ENCODE results near the gene ROS1. TPM values are rescaled to one million over a fixed set of nuclear protein-coding genes. Genes with fewer than 3 reads are reported as not detected.
"Not testable (repeated sequence)": the region's sequence is repeated elsewhere in the genome, so short reads cannot be mapped to it uniquely, and the experiment has no call there.

Gene ROS1
- under 1 TPM in 2 of 3 donors, not detected in 1; 0.03 TPM for total RNA-seq

GRCh38 chr6:117425431-117426153 is at the start of gene ROS1:
ROS1 (minus strand) TSS chr6:117425942; CDS start chr6:117425656, 286 bp downstream.
- DNase-seq (no peak), ATAC-seq (no peak)
- Mint-ChIP-seq H3K4me1 (ENCODE audit: low read depth) (no peaks in the 10 kb centered on the region), H3K36me3 (ENCODE audit: insufficient read depth) (no peaks in the 10 kb centered on the region), H3K4me3 (no peak within 1 kb of the TSS), H3K27me3 (ENCODE audit: low read depth) (peaks cover 33% of the 10 kb centered on the region), H3K9me3 (no peaks in the 10 kb centered on the region)

DNA sequence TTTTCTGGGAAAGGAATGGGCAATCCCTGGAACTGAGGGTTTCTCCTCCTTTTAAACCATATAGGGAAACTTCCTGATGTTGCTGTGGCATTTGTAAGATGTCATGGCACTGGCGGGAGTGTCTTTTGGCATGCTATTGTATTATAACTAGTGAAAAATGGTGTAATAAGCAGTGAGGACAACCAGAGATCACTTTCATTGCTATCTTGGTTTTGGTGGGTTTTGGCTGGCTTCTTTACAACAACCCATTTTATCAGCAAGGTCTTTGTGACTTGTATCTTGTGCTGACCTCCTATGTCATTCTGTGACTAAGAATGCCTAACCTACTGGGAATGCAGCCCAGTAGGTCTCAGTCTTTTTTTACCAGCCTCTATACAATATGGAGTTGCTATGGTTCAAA is 47.7 kb upstream of the ROS1 start:
- ATAC-seq = no peak
- Mint-ChIP-seq H3K27me3 (ENCODE audit: low read depth) (peaks cover 24% of the 10 kb centered on the region), H3K4me3 (no peak overlapping the region), H3K36me3 (ENCODE audit: insufficient read depth) (no peaks in the 10 kb centered on the region), H3K9me3 (no peaks in the 10 kb centered on the region), H3K4me1 (ENCODE audit: low read depth) (peaks cover 5% of the 10 kb centered on the region)
- no peak for DNase-seq

- no peaks in the 10 kb centered on the region for H3K9me3 Mint-ChIP-seq
- H3K36me3 Mint-ChIP-seq (ENCODE audit: insufficient read depth) = no peaks in the 10 kb centered on the region
- peaks cover 5% of the 10 kb centered on the region for H3K4me1 Mint-ChIP-seq (ENCODE audit: low read depth)
- peaks cover 20% of the 10 kb centered on the region for H3K27me3 Mint-ChIP-seq (ENCODE audit: low read depth)
- ATAC-seq (no peak), DNase-seq (no peak)
- H3K4me3 Mint-ChIP-seq = no peak overlapping the region
Observed at GRCh38 chr6:117472667-117473066, 46.9 kb upstream of the ROS1 start.

DNA sequence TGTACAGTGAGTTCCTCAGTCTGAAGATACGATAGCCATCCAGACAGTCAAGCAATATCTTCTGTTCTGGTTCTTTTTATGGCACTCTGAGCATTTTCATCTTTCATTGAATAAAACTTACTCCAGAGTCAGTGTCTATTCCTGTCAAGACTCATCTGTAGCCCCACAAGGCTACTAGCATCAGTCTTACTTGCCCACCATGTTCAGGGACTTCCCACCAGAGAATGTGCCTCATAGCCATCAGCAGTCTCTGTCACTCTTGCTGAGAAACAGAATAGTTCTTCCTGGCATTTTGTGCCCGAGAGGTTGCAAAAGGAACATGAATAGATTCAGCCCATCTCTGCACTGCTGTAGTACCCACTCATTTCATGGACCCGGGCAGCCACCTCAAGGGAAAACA is 44.0 kb upstream of the ROS1 start:
- ATAC-seq = no peak
- peaks cover 25% of the 10 kb centered on the region for H3K27me3 Mint-ChIP-seq (ENCODE audit: low read depth)
- H3K4me3 Mint-ChIP-seq = no peak overlapping the region

GRCh38 chr6:117469356-117469755 is 43.6 kb upstream of the ROS1 start:
- Mint-ChIP-seq H3K4me1 (ENCODE audit: low read depth) (peaks cover 6% of the 10 kb centered on the region), H3K4me3 (no peak overlapping the region), H3K27me3 (ENCODE audit: low read depth) (peaks cover 24% of the 10 kb centered on the region), H3K36me3 (ENCODE audit: insufficient read depth) (no peaks in the 10 kb centered on the region), H3K9me3 (no peaks in the 10 kb centered on the region)
- DNase-seq = no peak
- ATAC-seq = no peak

More for the DNA sequence above, 44.0 kb upstream of the ROS1 start:
- Mint-ChIP-seq H3K9me3 (no peaks in the 10 kb centered on the region), H3K36me3 (ENCODE audit: insufficient read depth) (no peaks in the 10 kb centered on the region), H3K4me1 (ENCODE audit: low read depth) (peaks cover 5% of the 10 kb centered on the region)
- no peak for DNase-seq

DNA sequence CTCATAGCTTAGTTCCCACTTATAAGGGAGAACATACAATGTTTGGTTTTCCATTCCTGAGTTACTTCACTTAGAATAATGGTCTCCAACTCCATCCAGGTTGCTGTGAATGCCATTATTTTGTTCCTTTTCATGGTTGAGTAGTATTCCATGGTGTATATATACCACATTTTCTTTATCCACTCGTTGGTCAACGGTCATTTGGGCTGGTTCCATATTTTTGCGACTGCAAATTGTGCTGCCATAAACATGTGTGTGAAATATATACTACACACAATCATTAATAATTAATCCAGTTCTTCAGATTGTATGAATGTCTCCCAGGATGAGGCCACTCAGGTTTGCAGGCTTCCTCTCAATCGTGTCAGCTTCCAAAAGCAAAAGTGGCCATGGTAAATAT is 42.8 kb upstream of the ROS1 start:
- DNase-seq; H3K36me3 Mint-ChIP-seq (ENCODE audit: insufficient read depth); H3K9me3 Mint-ChIP-seq; ATAC-seq; H3K4me3 Mint-ChIP-seq: not testable (repeated sequence)
- peaks cover 20% of the 10 kb centered on the region for H3K27me3 Mint-ChIP-seq (ENCODE audit: low read depth)
- H3K4me1 Mint-ChIP-seq (ENCODE audit: low read depth) = peaks cover 13% of the 10 kb centered on the region

- ATAC-seq (no peak), DNase-seq (no peak)
- peaks cover 18% of the 10 kb centered on the region for H3K27me3 Mint-ChIP-seq (ENCODE audit: low read depth)
- H3K9me3 Mint-ChIP-seq = no peaks in the 10 kb centered on the region
- no peaks in the 10 kb centered on the region for H3K36me3 Mint-ChIP-seq (ENCODE audit: insufficient read depth)
- no peak overlapping the region for H3K4me3 Mint-ChIP-seq
- H3K4me1 Mint-ChIP-seq (ENCODE audit: low read depth) = peaks cover 15% of the 10 kb centered on the region
Observed at GRCh38 chr6:117467876-117468275, 42.1 kb upstream of the ROS1 start.

GRCh38 chr6:117465691-117466090 is 39.9 kb upstream of the ROS1 start:
- H3K4me3 Mint-ChIP-seq = no peak overlapping the region
- DNase-seq = no peak
- H3K4me1 Mint-ChIP-seq (ENCODE audit: low read depth) = peaks cover 15% of the 10 kb centered on the region
- no peaks in the 10 kb centered on the region for H3K36me3 Mint-ChIP-seq (ENCODE audit: insufficient read depth)
- H3K27me3 Mint-ChIP-seq (ENCODE audit: low read depth) = peaks cover 8% of the 10 kb centered on the region
- no peaks in the 10 kb centered on the region for H3K9me3 Mint-ChIP-seq
- ATAC-seq = no peak

GRCh38 chr6:117464700-117465099 is 39.0 kb upstream of the ROS1 start:
- Mint-ChIP-seq H3K4me3 (no peak overlapping the region), H3K36me3 (ENCODE audit: insufficient read depth) (no peaks in the 10 kb centered on the region), H3K4me1 (ENCODE audit: low read depth) (peaks cover 15% of the 10 kb centered on the region), H3K27me3 (ENCODE audit: low read depth) (peaks cover 8% of the 10 kb centered on the region), H3K9me3 (no peaks in the 10 kb centered on the region)
- ATAC-seq (no peak), DNase-seq (no peak)

GRCh38 chr6:117463762-117464665 is 38.3 kb upstream of the ROS1 start:
- peak; percentile 96 to 97 for ATAC-seq
- peaks cover 8% of the 10 kb centered on the region for H3K27me3 Mint-ChIP-seq (ENCODE audit: low read depth)
- no peak overlapping the region for H3K4me3 Mint-ChIP-seq
- peaks cover 11% of the 10 kb centered on the region for H3K4me1 Mint-ChIP-seq (ENCODE audit: low read depth)
- no peak for DNase-seq
- H3K9me3 Mint-ChIP-seq = no peaks in the 10 kb centered on the region
- H3K36me3 Mint-ChIP-seq (ENCODE audit: insufficient read depth) = no peaks in the 10 kb centered on the region

- H3K4me3 Mint-ChIP-seq = no peak overlapping the region
Observed at GRCh38 chr6:117459204-117459944, 33.6 kb upstream of the ROS1 start.

DNA sequence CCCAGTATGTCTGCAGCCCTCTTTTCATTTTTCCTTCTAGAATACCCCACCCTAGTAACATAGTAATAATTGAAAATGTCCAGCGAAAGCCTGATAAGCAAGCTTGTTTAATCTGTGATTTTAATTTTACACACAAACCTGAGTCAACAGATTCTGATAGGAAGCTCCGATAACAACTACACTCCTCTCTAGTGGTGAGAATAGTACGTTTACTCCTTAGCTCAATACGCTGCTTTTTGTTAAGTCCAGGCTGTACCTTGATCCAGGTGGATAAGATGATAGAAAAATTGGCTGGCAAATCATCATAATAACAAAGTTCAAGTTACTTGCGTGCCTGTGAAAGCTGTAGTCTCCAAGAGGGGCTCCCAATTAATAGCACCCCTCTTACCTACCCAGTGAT is 31.3 kb upstream of the ROS1 start:
- no peak overlapping the region for H3K4me3 Mint-ChIP-seq
- no peaks in the 10 kb centered on the region for H3K36me3 Mint-ChIP-seq (ENCODE audit: insufficient read depth)
- no peaks in the 10 kb centered on the region for H3K27me3 Mint-ChIP-seq (ENCODE audit: low read depth)
- DNase-seq (no peak), ATAC-seq (no peak)
- H3K9me3 Mint-ChIP-seq = no peaks in the 10 kb centered on the region
- no peaks in the 10 kb centered on the region for H3K4me1 Mint-ChIP-seq (ENCODE audit: low read depth)

More at GRCh38 chr6:117459204-117459944, 33.6 kb upstream of the ROS1 start:
- peaks cover 9% of the 10 kb centered on the region for H3K4me1 Mint-ChIP-seq (ENCODE audit: low read depth)
- no peak for DNase-seq
- H3K27me3 Mint-ChIP-seq (ENCODE audit: low read depth) = peaks cover 2% of the 10 kb centered on the region
- ATAC-seq = no peak
- H3K36me3 Mint-ChIP-seq (ENCODE audit: insufficient read depth) = no peaks in the 10 kb centered on the region
- no peaks in the 10 kb centered on the region for H3K9me3 Mint-ChIP-seq

DNA sequence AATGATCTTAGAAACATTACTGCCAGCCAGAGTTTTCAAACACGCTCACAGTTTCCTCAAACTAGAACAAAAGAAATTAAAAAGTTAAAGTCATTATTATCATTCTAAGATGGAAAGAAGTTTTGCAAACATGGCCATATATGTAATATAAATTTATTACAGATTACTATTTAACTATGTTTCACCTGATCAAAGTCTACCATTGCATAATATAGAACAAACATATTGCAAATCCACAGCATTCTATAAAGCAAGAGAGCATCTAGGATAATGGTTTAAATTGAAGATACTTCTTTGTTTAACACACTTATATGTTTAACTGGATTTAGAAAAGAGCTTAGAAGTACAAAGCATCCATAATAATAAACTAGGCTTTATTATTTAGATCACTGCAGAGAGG is 30.5 kb upstream of the ROS1 start:
- no peak for ATAC-seq
- Mint-ChIP-seq H3K9me3 (no peaks in the 10 kb centered on the region), H3K27me3 (ENCODE audit: low read depth) (no peaks in the 10 kb centered on the region), H3K4me3 (no peak overlapping the region), H3K36me3 (ENCODE audit: insufficient read depth) (no peaks in the 10 kb centered on the region), H3K4me1 (ENCODE audit: low read depth) (no peaks in the 10 kb centered on the region)
- DNase-seq = no peak

DNA sequence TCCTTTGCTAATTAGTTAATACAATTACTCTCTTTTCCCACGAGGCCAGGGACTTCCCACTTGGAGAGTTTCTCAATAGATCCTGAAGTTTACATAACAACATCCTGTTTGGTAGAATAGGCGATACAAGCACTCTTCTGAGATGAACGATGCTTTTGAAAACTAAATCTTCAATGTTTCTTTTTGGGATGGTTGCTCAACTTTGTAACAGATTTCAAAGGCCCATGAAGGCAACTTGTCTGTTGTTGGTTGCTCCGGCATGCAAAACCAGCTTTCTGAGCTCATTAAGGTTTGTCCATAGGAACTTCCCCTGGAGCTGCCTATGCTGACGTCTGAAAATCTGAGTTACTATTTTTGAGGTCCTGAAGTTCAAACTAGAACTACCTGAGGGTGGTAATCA is 25.9 kb upstream of the ROS1 start:
- DNase-seq = no peak
- Mint-ChIP-seq H3K27me3 (ENCODE audit: low read depth) (peaks cover 16% of the 10 kb centered on the region), H3K36me3 (ENCODE audit: insufficient read depth) (no peaks in the 10 kb centered on the region), H3K4me1 (ENCODE audit: low read depth) (no peaks in the 10 kb centered on the region), H3K9me3 (no peaks in the 10 kb centered on the region), H3K4me3 (no peak overlapping the region)
- no peak for ATAC-seq
